RPMI7951 (cell line): ENCODE measurements around the gene TMEM126B. TPM values are rescaled to one million over a fixed set of nuclear protein-coding genes. Genes with fewer than 3 reads are reported as not detected.

ENCODE experiments used
- DNase-seq: peaks from one replicate; pipeline ENCODE4 v3.0.0-alpha.2; 2012; ENCODE audit warnings: low read depth
- total RNA-seq: library from RNA; depleted of rRNA; stranded (reverse); fragments of >200 nt; shearing (Covaris generic); gene quantifications from 2 replicates; pipeline ENCODE4 v1.2.3, GENCODE V29; 2014; rRNA removed

Gene TMEM126B
- total RNA-seq, 1 experiment from 2014 or later = 109 TPM

GRCh38 chr11:85682330-85683305 is 54.2 kb downstream of the TMEM126B start:
- peak; percentile 66 for DNase-seq

GRCh38 chr11:85685125-85685819 is 56.9 kb downstream of the TMEM126B start:
- no peak for DNase-seq

GRCh38 chr11:85685820-85686459 is 57.5 kb downstream of the TMEM126B start, which contains the start of gene CCDC89:
Gene CCDC89 (minus strand): TSS chr11:85686195. CDS start chr11:85686130, 65 bp downstream.
- peak; percentile 30 for DNase-seq

Other genes with a start within 250 kb of the TMEM126B start
- 0.36 and 0.49 TPM in 2 replicates for gene DLG2, start 1.2 kb upstream of the TMEM126B start, total RNA-seq
- 97.9 and 111 TPM in 2 replicates for gene TMEM126A, start 19.4 kb downstream of the TMEM126B start, total RNA-seq
- gene CREBZF, start 36.5 kb downstream of the TMEM126B start, total RNA-seq = 30.5 and 34.6 TPM in 2 replicates
- not detected in 2 replicates for gene CCDC89, start 57.6 kb downstream of the TMEM126B start, total RNA-seq
- gene SYTL2, start 182.5 kb downstream of the TMEM126B start, total RNA-seq = 57.0 and 66.0 TPM in 2 replicates
- gene CCDC83, start 226.8 kb downstream of the TMEM126B start, total RNA-seq = not detected in 2 replicates